ENCODE measurements around the gene PCDHB15. TPM values are rescaled to one million over a fixed set of nuclear protein-coding genes. Genes with fewer than 3 reads are reported as not detected.
"Not testable (repeated sequence)": the region's sequence is repeated elsewhere in the genome, so short reads cannot be mapped to it uniquely, and the experiment has no call there.

PCDHB15 gene
- polyA plus RNA-seq, 1 donor from 2014 or later = not detected

- not testable (repeated sequence) for H3K36me3 Mint-ChIP-seq, H3K4me1 Mint-ChIP-seq, H3K4me3 Mint-ChIP-seq, H3K27ac Mint-ChIP-seq
- Mint-ChIP-seq H3K9me3 (peaks cover 4 to 15% (median 9%) of the 10 kb centered on the region in 3 donors), H3K27me3 (peaks cover 13% of the 10 kb centered on the region)
Observed at GRCh38 chr5:141225421-141225820, 19.8 kb upstream of the PCDHB15 start.

GRCh38 chr5:141234109-141234667 lies 11.0 kb upstream of the PCDHB15 start:
- peaks cover 12% of the 10 kb centered on the region for H3K27me3 Mint-ChIP-seq
- H3K9me3 Mint-ChIP-seq = peaks cover 7 to 42% (median 26%) of the 10 kb centered on the region in 3 donors
- H3K4me3 Mint-ChIP-seq = no peak overlapping the region
- no peaks in the 10 kb centered on the region for H3K4me1 Mint-ChIP-seq
- H3K27ac Mint-ChIP-seq = no peak overlapping the region
- H3K36me3 Mint-ChIP-seq = no peaks in the 10 kb centered on the region

GRCh38 chr5:141235922-141236321 lies 9.3 kb upstream of the PCDHB15 start:
- Mint-ChIP-seq H3K4me3 (peak overlapping the region in 1 of 4 donors; percentile 13), H3K27me3 (peaks cover 18% of the 10 kb centered on the region), H3K9me3 (peaks cover 12 to 55% (median 31%) of the 10 kb centered on the region in 3 donors)
- not testable (repeated sequence) for H3K4me1 Mint-ChIP-seq, H3K36me3 Mint-ChIP-seq, H3K27ac Mint-ChIP-seq

GRCh38 chr5:141236516-141237313 lies 8.5 kb upstream of the PCDHB15 start:
- Mint-ChIP-seq H3K9me3 (peaks cover 12 to 48% (median 29%) of the 10 kb centered on the region in 3 donors), H3K27me3 (peaks cover 18% of the 10 kb centered on the region), H3K36me3 (no peaks in the 10 kb centered on the region)

GRCh38 chr5:141241496-141241895 lies 3.7 kb upstream of the PCDHB15 start:
- Mint-ChIP-seq H3K4me3 (no peak overlapping the region), H3K27ac (no peak overlapping the region), H3K27me3 (peaks cover 8% of the 10 kb centered on the region), H3K4me1 (no peaks in the 10 kb centered on the region), H3K36me3 (no peaks in the 10 kb centered on the region), H3K9me3 (peaks cover 9 to 46% (median 35%) of the 10 kb centered on the region in 3 donors)

More at GRCh38 chr5:141236516-141237313, 8.5 kb upstream of the PCDHB15 start:
- Mint-ChIP-seq H3K4me3 (no peak overlapping the region), H3K4me1 (no peaks in the 10 kb centered on the region), H3K27ac (no peak overlapping the region)

GRCh38 chr5:141246971-141247370 lies 1.8 kb downstream of the PCDHB15 start:
- H3K27ac Mint-ChIP-seq, H3K27me3 Mint-ChIP-seq, H3K4me1 Mint-ChIP-seq, H3K4me3 Mint-ChIP-seq, H3K36me3 Mint-ChIP-seq: not testable (repeated sequence)
- peaks cover 7 to 58% (median 36%) of the 10 kb centered on the region in 3 donors for H3K9me3 Mint-ChIP-seq

- not testable (repeated sequence) for H3K4me3 Mint-ChIP-seq, H3K27me3 Mint-ChIP-seq, H3K4me1 Mint-ChIP-seq, H3K27ac Mint-ChIP-seq, H3K36me3 Mint-ChIP-seq
- H3K9me3 Mint-ChIP-seq = peaks cover 9 to 58% (median 36%) of the 10 kb centered on the region in 3 donors
Observed at GRCh38 chr5:141247434-141247833, 2.2 kb downstream of the PCDHB15 start.

GRCh38 chr5:141250576-141250975 lies 5.4 kb downstream of the PCDHB15 start:
- H3K4me3 Mint-ChIP-seq = no peak overlapping the region
- H3K9me3 Mint-ChIP-seq = peaks cover 16 to 67% (median 35%) of the 10 kb centered on the region in 3 donors
- no peaks in the 10 kb centered on the region for H3K27me3 Mint-ChIP-seq
- no peak overlapping the region for H3K27ac Mint-ChIP-seq
- peaks cover 6% of the 10 kb centered on the region for H3K36me3 Mint-ChIP-seq
- H3K4me1 Mint-ChIP-seq = no peaks in the 10 kb centered on the region

- Mint-ChIP-seq H3K27ac (no peak overlapping the region), H3K36me3 (peaks cover 12% of the 10 kb centered on the region), H3K4me3 (no peak overlapping the region), H3K27me3 (no peaks in the 10 kb centered on the region), H3K4me1 (no peaks in the 10 kb centered on the region), H3K9me3 (peaks cover 18 to 64% (median 58%) of the 10 kb centered on the region in 3 donors)
Observed at GRCh38 chr5:141258464-141258863, 13.3 kb downstream of the PCDHB15 start.

- H3K36me3 Mint-ChIP-seq = peaks cover 13% of the 10 kb centered on the region
- H3K27ac Mint-ChIP-seq = no peak overlapping the region
- H3K4me3 Mint-ChIP-seq = no peak overlapping the region
- peaks cover 19 to 60% (median 55%) of the 10 kb centered on the region in 3 donors for H3K9me3 Mint-ChIP-seq
- H3K27me3 Mint-ChIP-seq = no peaks in the 10 kb centered on the region
- H3K4me1 Mint-ChIP-seq = no peaks in the 10 kb centered on the region
Observed at GRCh38 chr5:141258948-141259347, 13.8 kb downstream of the PCDHB15 start.

- no peaks in the 10 kb centered on the region for H3K4me1 Mint-ChIP-seq
- peak overlapping the region in 1 of 4 donors; percentile 17 for H3K4me3 Mint-ChIP-seq
- H3K9me3 Mint-ChIP-seq = peaks cover 20 to 55% (median 51%) of the 10 kb centered on the region in 3 donors
- no peaks in the 10 kb centered on the region for H3K27me3 Mint-ChIP-seq
- H3K36me3 Mint-ChIP-seq = peaks cover 11% of the 10 kb centered on the region
- no peak overlapping the region for H3K27ac Mint-ChIP-seq
Observed at GRCh38 chr5:141260458-141261237, 15.5 kb downstream of the PCDHB15 start.

- H3K9me3 Mint-ChIP-seq = peaks cover 22 to 55% (median 51%) of the 10 kb centered on the region in 3 donors
- H3K4me1 Mint-ChIP-seq = no peaks in the 10 kb centered on the region
- no peak overlapping the region for H3K4me3 Mint-ChIP-seq
- H3K27me3 Mint-ChIP-seq = no peaks in the 10 kb centered on the region
- peaks cover 11% of the 10 kb centered on the region for H3K36me3 Mint-ChIP-seq
- no peak overlapping the region for H3K27ac Mint-ChIP-seq
Observed at GRCh38 chr5:141261238-141261546, 16.0 kb downstream of the PCDHB15 start.

- no peaks in the 10 kb centered on the region for H3K27me3 Mint-ChIP-seq
- no peak overlapping the region for H3K4me3 Mint-ChIP-seq
- no peaks in the 10 kb centered on the region for H3K4me1 Mint-ChIP-seq
- peaks cover 23% of the 10 kb centered on the region for H3K36me3 Mint-ChIP-seq
- no peak overlapping the region for H3K27ac Mint-ChIP-seq
- H3K9me3 Mint-ChIP-seq = peaks cover 31 to 61% (median 42%) of the 10 kb centered on the region in 3 donors
Observed at GRCh38 chr5:141269195-141269594, 24.0 kb downstream of the PCDHB15 start.

GRCh38 chr5:141272906-141273305 lies 27.7 kb downstream of the PCDHB15 start:
- Mint-ChIP-seq H3K27me3 (no peaks in the 10 kb centered on the region), H3K4me1 (no peaks in the 10 kb centered on the region), H3K27ac (no peak overlapping the region), H3K9me3 (peaks cover 18 to 49% (median 35%) of the 10 kb centered on the region in 3 donors), H3K36me3 (peaks cover 25% of the 10 kb centered on the region), H3K4me3 (no peak overlapping the region)

- Mint-ChIP-seq H3K4me3 (no peak overlapping the region), H3K36me3 (peaks cover 27% of the 10 kb centered on the region), H3K27me3 (no peaks in the 10 kb centered on the region), H3K27ac (no peak overlapping the region), H3K9me3 (peaks cover 5 to 45% (median 30%) of the 10 kb centered on the region in 3 donors), H3K4me1 (peaks cover 0 to 5% (median 0%) of the 10 kb centered on the region in 3 donors)
Observed at GRCh38 chr5:141298376-141298775, 53.2 kb downstream of the PCDHB15 start.

Data from IgD-negative memory B cell (primary cell).